HG03439 (cell line): ENCODE results near the gene PSMC1.

Experiments used
- ATAC-seq: cut with Tn5 transposase; IDR thresholded peaks from one replicate; pipeline ENCODE4 v1.9.1; 2021; ENCODE audit warnings: mild to moderate bottlenecking, moderate library complexity; ENCODE audit not compliant: unreplicated experiment

Gene PSMC1

GRCh38 chr14:90275820-90276219, 19.5 kb downstream of the PSMC1 start:
- no peak for ATAC-seq

GRCh38 chr14:90276646-90277367, 20.5 kb downstream of the PSMC1 start:
- ATAC-seq: no peak

GRCh38 chr14:90277581-90278198, 21.3 kb downstream of the PSMC1 start:
- ATAC-seq: no peak

GRCh38 chr14:90278199-90279175, 22.1 kb downstream of the PSMC1 start:
- ATAC-seq: no peak

- no peak for ATAC-seq
Measured at GRCh38 chr14:90280096-90280495, 23.7 kb downstream of the PSMC1 start.

- ATAC-seq: no peak
Measured at GRCh38 chr14:90281261-90281660, 24.9 kb downstream of the PSMC1 start.

GRCh38 chr14:90281756-90282155, 25.4 kb downstream of the PSMC1 start:
- no peak for ATAC-seq

- ATAC-seq: no peak
Measured at GRCh38 chr14:90287791-90288190, 31.4 kb downstream of the PSMC1 start.

GRCh38 chr14:90288651-90289355, 32.5 kb downstream of the PSMC1 start:
- ATAC-seq: peak; percentile 91

GRCh38 chr14:90290337-90291011, 34.1 kb downstream of the PSMC1 start:
- ATAC-seq: no peak

GRCh38 chr14:90291699-90292098, 35.3 kb downstream of the PSMC1 start:
- ATAC-seq: no peak

GRCh38 chr14:90293766-90294730, 37.7 kb downstream of the PSMC1 start:
- no peak for ATAC-seq

GRCh38 chr14:90294872-90295271, 38.5 kb downstream of the PSMC1 start:
- ATAC-seq: no peak

GRCh38 chr14:90295870-90296516, 39.6 kb downstream of the PSMC1 start:
- ATAC-seq: no peak

- ATAC-seq: no peak
Measured at GRCh38 chr14:90296641-90297040, 40.3 kb downstream of the PSMC1 start.

GRCh38 chr14:90297876-90298629, 41.7 kb downstream of the PSMC1 start:
- no peak for ATAC-seq

- no peak for ATAC-seq
Measured at GRCh38 chr14:90299408-90299807, 43.1 kb downstream of the PSMC1 start.

- no peak for ATAC-seq
Measured at GRCh38 chr14:90300611-90301047, 44.3 kb downstream of the PSMC1 start.
